Stimulated activated CD8-positive, alpha-beta memory T cell treated with anti-CD3 and anti-CD28 coated beads, Interleukin-12 subunit alpha, Interleukin-12 subunit beta, amount 100 ng/mL, for 24 hours (primary cell): ENCODE results near the gene BTBD2.
A peak's percentile ranks its signal among the peaks of the same experiment; 100 is the strongest.

ENCODE experiments used
- DNase-seq: peaks from one replicate; pipeline ENCODE4 v3.0.0-alpha.2; 2020; ENCODE audit errors: extremely low read depth

Gene BTBD2

DNA sequence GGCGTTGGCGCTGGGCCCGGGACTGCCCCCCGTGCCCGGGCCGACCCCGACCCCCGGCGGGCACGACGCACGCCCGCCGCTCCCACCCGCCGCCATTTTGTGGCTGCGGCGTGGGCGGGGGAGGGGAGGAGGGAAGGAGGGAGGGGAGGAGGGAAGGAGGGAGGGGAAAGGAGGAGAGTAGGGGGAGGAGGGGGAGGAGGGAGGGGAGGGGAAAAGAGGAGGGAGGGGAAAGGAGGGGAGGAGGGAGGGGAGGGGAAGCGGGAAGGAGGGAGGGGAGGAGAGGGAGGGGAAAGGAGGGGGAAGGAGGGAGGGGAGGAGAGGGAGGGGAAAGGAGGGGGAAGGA lies at the start of gene BTBD2:
Gene BTBD2 (minus strand): TSS at position 107 of the 343 bp plus-strand sequence. CDS start 11 bp downstream, at position 96.
- no peak for DNase-seq

DNA sequence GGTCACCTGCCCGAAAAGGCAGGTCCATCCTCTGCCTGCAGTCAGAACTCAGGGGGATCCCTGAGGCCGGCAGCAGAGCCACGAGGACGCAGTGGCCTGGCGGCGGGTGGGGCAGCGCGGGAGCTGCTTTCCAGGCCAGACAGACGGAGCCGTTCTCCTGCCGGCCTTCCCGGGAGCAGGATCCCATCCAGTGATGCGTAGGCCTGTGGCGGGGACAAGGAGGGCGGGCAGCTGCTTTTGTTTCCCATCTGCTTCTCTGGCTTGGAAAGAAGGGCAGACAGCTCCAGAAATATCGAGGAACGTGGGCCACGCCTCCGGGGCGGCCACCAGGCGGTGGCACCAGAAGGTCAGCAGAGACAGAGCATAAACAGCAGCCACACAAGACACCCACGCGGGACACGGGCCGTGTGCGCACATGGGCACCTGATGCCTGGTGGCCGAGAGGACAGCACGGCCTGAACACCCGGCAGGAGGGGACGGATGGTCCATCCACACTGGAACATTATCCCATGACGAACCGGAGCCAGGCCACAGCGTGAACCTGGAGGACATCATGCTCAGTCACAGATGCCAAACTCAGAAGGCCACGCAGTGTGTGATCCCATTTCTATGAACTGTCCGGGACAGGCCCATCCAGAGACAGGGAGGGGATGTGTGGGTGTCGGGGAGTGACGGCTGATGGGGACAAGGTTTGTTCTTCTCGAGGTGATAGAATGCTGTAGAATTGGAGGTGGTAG lies 49.4 kb upstream of the BTBD2 start:
- DNase-seq, result no peak

DNA sequence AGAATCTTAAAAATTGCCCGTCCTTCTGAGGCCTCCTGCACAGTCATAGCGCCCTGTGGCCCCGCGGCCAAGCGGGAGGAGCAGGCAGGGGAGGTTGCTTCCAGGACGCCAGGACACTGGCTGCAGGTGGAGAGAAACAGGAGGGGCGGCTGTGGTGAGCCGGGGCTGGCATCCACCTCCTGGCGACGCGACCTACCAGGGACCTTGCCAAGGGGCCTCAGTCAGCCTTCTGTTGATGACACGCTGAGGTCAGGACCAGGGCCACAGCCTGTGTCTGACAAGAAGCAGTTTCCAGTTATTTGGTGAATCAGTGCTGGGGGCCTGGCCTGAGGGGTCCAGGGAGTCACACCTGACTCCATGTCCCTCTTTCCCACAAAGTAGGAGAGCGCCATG lies 48.9 kb upstream of the BTBD2 start:
- DNase-seq, result no peak

DNA sequence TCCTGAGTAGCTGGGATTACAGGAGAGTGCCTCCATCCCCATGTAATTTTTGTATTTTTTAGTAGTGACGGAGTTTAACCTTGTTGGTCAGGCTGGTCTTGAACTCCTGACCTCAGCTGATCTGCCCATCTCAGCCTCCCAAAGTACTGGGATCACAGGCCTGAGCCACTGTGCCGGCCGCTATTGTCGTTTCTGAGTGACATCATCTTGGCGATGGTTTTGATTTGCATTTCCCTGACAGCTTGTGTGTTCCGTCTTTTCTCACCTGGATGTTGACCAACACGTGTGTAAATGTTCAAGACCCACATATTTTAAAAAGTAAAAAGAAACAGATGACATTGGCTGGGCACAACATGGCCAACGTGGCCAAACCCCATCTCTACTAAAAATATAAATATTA lies 48.3 kb upstream of the BTBD2 start:
- no peak for DNase-seq

DNA sequence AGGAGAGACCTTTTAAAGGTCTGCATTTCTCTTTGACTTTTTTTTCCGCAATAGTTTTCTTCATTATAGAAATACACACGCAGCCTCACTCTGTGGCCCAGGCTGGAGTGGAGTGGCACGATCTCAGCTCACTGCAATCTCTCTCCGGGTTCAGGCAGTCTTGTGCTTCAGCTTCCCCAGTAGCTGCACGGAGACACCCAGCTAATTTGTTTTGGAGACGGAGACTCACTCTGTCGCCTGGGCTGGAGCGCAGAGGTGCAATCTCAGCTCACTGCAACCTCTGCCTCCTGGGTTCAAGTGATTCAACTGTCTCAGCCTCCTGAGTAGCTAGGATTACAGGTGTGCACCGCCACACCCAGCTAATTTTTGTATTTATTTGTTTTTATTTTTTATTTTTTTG lies 47.3 kb upstream of the BTBD2 start:
- no peak for DNase-seq

DNA sequence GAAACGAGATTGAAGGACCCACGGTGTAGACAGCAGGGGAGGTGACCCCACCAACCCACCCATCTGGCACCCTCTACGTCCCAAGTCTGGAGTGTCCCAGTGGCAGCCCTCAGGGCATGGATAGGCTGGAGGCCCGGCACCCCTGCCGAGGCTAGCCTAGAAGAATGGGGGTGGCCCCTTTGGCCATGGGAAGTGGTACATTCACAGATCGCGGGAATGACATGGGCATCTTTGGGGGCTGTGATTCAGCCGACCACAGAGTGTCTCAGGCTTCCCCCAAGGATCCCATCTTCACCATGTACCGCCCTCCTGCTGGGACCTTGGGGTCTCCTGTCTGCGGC lies 46.8 kb upstream of the BTBD2 start:
- no peak for DNase-seq

DNA sequence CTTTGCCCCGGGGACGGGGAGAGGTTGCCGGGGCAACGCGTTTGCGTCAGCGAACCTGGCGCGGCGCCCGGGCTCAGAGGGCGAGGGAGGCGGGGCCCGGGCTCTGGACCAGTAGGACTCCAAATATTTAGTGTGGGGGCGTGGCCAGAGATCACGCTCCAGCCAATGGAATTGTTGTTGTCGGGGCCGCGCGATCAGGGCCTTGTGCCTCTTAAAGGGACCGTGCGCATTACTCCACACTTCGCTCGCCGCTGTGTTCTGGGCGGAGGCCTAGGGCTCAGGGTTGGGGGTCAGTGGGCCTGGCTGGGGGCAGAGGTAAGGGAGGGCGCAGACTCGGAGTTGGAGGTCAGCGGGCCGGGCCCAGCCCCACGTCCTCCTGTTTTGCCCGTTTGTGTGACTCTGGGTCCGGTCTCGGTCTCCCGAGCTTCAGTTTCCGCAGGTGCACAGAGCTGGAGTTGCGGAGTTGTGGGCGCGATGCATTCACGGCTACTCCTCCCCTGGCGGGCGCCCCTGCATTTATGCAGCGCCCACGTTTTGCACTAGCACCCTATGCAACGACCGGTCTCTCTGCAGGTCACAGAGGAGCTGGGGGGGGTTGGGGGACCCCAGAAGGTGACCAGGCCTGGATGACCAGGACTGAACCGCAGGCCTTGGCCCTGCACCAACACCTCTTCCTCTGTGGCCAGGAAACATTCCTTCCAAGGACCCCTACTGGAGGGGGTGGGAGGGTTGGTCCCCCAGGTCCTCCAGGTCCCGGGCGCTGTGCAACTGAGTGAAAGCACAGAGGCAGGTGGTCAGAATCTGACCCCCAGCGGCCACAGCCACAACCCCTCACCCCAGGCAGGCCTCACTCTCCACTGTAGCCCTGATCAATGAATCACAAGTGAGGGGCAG lies 46.2 kb upstream of the BTBD2 start:
- DNase-seq, result peak; percentile 99

DNA sequence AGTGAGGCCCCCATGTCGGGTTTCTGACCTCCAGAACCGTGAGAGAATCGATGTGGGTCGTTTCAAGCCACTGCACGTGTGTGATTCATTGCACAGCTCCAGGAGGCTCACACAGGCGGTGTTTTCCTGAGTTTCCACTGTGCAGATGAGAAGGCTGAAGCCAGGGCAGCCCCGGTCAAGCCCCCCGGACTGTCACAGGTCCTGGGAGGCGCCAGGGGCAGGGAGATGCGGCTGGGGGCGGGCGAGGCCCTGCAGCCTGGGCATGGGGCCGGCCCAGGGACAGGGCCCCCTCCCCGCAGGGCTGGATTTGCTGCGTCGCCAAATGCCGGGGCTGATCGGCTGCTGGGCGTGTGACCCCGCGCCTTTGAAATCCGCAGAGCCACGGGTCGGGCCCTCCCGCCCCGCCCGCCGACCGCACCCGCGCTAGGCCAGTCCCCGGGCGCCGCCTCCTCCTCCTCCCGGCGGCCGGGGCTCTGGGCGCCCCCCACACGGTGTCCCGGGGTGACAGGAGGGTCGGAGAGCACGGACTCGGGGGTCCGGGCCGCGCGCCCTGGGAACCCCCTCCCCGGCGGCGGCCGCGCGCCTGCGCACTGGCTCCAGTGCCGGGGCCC lies 45.5 kb upstream of the BTBD2 start:
- no peak for DNase-seq

DNA sequence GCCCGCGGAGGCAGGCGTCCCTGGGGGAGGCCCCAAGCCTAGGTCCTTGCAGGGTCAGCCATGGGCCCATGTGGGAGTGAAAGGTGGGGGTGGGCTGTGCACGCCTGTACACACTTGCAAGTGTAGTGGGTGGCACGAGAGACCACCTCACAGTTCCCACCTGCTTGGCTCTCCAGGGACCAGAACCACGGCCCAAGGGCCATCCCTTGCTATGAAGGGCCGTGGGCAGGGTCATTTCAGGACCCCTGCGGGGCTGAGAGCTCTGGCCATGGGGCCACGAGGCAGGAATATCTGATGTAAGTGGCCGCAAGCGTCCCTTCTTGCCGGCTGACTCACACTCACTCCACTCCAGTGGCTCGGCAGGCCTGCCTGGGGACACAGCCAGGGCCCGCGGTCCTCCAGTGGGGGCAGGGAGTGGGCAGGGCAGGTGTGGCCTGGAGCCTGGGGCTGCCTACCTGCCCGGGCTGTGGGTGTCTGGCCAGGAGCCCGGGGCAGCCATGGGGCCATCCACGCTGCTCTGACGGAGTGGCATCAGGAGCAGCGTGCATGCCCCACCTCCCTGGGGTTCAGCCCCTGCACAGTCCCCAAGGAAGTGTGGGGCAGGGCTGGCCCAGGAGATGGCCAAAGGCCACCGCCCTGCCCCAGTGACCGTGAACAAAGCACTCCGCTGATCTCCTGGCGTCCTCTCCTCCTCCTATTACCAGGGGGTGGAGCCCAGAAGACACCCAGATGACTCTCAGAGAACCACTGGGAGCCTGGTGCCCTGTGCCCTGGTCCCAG lies 44.1 kb upstream of the BTBD2 start:
- DNase-seq, result no peak

DNA sequence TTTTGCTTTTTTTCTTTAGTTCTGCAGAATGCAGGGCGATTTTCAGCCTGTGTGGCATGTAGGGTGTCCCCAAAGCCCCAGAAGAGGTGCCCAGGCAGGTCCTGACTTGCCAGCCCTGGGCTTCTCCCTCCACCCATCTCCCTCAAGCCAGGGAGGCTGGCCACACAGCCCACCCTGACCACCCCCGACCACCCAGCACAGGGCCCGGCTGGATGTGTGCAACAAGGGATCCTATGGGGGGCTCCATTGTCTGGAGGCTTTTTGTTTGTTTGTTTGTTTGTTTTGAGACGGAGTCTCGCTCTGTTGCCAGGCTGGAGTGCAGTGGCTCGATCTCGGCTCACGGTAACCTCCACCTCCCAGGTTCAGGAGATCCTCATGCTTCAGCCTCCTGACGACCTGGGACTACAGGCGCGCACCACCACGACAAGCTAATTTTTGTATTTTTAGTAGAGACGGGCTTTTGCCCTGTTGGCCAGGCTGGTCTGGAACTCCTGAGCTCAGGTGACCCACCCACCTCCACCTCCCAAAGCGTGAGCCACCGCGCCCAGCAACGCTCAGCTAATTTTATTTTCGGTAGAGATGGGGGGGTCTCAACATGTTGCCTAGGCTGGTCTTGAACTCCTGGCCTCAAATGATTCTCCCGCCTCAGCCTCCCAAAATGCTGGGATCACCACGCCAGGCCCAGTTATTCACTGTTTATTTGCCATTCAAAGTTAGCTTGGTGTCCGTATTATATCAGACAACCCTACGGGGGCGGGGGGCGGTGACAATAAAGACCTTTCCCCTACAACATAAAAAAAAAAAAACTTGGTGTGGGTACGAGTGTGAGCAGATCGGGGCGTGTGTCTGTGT lies 43.3 kb upstream of the BTBD2 start:
- no peak for DNase-seq

DNA sequence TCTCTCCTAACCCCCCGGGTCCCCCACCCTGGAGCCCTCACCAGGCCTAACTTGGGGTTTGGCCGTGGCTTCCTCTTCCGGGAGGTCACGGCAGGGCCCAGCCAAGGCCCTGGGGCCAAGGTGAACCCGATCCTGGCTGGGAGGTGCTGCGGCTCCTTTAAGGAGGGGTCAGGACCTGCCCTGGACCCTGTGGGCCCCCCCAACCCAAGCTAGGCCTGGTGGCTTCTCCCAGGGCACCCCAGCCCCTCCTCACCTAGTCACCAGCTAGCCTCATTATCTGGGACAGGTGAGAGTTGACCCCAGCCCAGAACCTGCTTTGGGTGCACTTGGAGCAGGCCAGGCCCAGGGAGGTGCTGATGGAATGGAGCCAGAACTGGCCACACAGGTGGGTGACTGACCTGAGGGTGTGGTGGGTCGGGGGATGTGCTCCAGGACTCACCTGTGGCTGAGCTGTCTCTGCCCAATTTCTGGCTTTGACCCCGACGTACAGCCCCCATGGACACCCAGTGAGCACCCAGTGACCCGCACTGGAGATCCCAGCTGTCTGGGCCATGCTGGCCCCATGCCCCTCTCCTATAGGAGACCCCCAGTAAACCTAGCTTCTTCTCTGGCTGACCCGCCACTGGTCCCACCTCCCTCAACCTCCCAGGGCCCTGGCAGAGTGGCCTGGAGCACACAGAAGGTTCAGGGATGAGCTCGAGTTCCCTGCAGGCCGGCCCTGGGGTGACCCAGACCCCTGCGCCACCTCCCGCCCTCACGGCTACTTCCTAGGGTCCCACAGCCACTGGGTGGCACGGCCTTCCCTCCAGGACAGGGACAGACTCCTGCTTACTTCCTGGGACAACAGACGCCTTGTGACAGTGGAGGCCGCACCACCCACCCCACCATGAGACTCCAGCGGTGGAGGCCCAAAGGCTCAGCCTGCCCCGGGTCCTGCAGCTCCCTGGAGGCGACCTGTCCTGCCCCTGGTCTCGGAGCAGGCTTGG lies 42.3 kb upstream of the BTBD2 start:
- DNase-seq, result no peak

DNA sequence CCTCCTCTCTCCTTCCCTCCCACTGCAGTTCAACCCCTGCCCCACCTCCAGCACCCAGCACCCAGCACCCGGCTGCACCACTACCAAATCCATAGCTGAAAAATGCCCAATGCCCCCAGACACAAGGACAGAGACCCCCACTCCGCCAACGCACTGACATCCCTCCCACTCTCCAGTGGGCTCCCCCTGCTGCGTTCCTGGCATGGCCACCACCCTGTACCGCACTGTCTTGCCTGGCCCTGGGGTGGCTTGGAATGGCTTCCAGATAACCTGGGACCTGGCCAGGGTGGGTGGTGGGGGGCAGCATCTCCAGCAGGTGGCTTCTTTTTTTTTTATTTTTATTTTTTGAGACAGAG lies 41.3 kb upstream of the BTBD2 start:
- DNase-seq, result no peak

DNA sequence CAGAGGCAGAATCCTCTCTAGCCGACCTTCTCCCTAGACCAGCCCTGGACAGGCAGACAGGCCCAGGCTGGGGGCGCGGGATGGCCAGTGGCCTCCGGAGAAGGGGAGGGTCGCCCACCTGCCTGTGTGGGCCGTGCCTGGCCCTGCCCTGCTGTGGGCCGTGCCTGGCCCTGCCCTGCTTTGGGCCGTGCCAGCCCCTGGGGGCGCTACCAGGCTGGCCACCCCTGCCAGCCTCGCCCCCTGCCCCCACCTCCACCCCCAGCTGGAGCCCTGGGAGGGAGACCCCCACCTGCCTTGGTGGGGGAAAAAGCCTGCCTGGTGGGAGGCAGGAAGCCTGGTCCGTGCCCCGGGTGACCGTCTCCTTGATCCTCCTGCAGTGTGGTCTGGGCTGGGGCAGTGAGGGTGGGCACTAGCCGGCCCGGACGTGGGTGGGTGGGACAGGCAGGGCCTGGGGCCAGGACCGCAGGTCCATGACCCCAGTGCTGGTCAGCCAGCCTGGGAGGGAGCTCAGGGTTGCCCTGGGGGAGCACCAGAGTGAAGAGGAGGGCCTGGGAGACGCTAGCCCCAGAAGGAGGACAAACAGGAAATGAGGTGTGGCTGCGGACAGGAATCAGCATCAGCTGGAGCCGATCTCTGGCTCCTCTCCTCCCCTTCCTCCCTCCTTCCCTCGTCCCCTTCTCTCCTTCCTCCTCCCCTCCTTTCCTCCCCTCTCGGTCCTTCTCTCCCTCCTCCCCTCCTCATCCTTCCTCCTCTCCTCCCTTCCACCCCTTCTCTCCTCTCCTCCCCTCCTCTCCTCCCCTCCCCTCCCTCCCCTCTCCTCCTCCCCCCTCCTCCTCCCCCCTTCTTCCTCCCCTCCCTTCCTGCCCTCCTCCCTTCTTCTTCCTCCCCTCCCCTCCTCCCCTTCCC lies 40.7 kb upstream of the BTBD2 start:
- DNase-seq, result no peak

DNA sequence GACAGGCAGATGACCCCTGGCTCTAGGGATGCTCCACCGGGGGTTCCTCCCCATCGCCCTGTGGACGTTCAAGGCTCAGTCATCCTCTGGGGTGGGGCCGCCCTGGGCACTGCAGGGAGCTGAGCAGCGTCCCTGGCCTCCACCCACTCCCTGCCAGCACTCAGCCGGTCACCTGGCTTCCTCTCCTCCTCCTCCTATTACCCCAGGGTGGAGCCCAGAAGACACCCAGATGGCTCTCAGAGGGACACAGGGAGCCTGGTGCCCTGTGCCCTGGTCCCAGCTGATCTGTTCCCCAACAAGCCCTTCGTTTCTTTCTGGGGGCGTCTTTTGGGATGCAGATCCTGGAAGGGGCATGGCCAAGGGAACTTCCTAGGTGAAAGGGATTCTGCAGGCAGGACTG lies 39.2 kb upstream of the BTBD2 start:
- DNase-seq, result no peak

DNA sequence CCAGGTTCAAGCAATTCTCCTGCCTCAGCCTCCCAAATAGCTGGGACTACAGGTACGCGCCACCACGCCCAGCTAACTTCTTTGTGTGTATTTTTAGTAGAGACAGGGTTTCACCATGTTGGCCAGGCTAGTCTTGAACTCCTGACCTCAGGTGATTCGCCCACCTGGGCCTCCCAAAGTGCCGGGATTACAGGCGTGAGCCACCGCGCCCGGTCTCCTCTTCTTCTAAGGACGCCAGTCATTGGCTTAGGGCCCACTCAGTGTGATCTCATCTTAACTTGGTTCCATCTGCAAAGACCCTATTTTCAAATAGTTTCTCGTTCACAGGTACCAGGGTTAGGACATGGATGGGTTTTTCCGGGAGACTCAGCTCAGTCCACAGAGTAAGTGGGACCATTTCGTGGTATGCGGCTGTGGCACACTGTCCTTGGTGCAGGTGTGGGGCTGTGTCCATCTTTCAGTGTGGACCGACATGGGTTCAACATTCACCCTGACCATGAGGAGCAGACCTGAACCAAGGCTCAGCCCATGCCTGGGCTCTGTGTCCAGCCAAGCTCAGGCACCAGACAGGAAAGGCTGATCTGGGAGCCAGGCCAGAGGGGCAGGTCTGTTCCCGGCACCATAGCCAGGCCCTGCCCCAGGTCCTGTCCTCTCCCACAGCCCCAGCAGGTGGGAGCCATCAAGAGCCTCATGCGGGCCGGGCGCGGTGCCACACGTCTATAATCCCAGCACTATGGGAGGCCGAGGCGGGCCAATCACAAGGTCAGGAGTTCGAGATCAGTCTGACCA lies 38.3 kb upstream of the BTBD2 start:
- no peak for DNase-seq

DNA sequence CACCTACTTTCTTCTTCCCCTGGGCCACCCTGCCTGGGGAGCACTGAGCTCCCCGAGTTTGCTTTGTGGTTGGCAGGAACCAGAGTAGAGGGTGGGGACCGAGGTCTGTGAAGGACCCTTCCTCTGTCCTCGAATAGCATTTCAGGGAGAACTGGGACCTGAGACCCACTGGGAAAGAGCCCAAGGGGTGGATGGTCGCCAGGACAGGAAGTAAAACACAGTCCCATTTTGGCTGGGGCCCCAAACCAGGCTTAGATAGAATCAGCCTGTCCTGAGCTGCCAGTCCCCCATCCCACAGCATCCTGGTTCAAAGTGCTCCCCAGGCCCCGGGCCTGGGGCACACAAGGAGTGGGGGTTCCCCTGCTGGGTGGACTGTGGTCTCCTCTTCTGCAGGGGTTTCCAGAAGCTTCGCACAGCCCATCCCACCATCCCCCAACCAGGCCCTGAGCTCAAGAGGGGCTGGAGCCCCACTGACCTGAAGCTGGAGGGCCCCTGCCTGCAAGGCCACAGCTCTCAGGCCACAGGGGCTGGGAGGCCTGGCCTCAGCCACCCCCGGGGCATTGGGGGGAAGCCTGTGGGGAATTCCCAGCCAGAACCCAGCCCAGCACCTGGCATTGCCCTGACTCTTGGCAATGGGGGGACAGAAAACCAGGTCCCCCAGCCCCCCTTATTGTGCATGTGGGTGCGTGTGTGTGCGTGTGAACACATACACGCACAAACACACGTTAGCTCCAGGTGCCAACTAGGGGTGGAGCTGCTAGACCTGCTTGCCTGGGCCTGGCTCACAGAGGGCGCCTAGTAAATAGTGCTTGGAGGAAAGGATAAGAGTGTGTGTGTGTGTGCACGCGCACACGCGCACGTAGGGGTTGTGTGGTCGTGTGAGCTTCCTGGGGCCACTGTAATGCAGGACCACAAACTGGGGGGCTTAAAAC lies 36.5 kb upstream of the BTBD2 start:
- DNase-seq, result no peak
